Hepatocyte (in vitro differentiated cells): ENCODE results near the gene AKAP6.

Experiments
- CTCF ChIP-seq: fragments of 200-600 bp; sonication (generic); IDR thresholded peaks from 2 replicates; pipeline ENCODE4 v1.5.1; 2016; ENCODE audit warnings: antibody characterized with exemption, mild to moderate bottlenecking; ENCODE audit not compliant: poor library complexity
- EZH2 ChIP-seq: fragments of 200-600 bp; sonication (generic); IDR thresholded peaks from 2 replicates; pipeline ENCODE4 v1.6.1; 2016; ENCODE audit warnings: antibody characterized with exemption, mild to moderate bottlenecking, borderline replicate concordance
- EZH2phosphoT487 ChIP-seq: fragments of 200-600 bp; sonication (generic); IDR thresholded peaks from one replicate; pipeline ENCODE4 v1.6.1; 2018; ENCODE audit warnings: antibody characterized with exemption, mild to moderate bottlenecking, low read depth, moderate library complexity; ENCODE audit not compliant: unreplicated experiment, severe bottlenecking

GRCh38 chr14:32645551-32645950, 316.5 kb downstream of the AKAP6 start:
- TF ChIP-seq EZH2phosphoT487 = no peak
- TF ChIP-seq CTCF = no peak
- TF ChIP-seq EZH2 = no peak
